ENCODE measurements around the gene CLGN.
A peak's percentile ranks its signal among the peaks of the same experiment; 100 is the strongest.
"Not testable (repeated sequence)": the region's sequence is repeated elsewhere in the genome, so short reads cannot be mapped to it uniquely, and the experiment has no call there.

The CLGN gene

GRCh38 chr4:140427106-140427918, at the start of gene CLGN:
CLGN (minus strand) TSS chr4:140427648; CDS start chr4:140413078, 14,570 bp downstream.
- DNase-seq (ENCODE audit: extremely low read depth in 1 of 2, low read depth in 1 of 2), result peak; percentile 26 to 38

- no peak for DNase-seq (ENCODE audit: extremely low read depth in 1 of 2, low read depth in 1 of 2)
Observed at GRCh38 chr4:140472156-140472555, 44.7 kb upstream of the CLGN start.

GRCh38 chr4:140469791-140470733, 42.6 kb upstream of the CLGN start:
- DNase-seq (ENCODE audit: extremely low read depth in 1 of 2, low read depth in 1 of 2), result no peak

- no peak for DNase-seq (ENCODE audit: extremely low read depth in 1 of 2, low read depth in 1 of 2)
Observed at GRCh38 chr4:140466146-140466545, 38.7 kb upstream of the CLGN start.

GRCh38 chr4:140463614-140464013, 36.2 kb upstream of the CLGN start:
- no peak for DNase-seq (ENCODE audit: extremely low read depth in 1 of 2, low read depth in 1 of 2)

GRCh38 chr4:140463182-140463581, 35.7 kb upstream of the CLGN start:
- DNase-seq (ENCODE audit: extremely low read depth in 1 of 2, low read depth in 1 of 2), result no peak

- no peak for DNase-seq (ENCODE audit: extremely low read depth in 1 of 2, low read depth in 1 of 2)
Observed at GRCh38 chr4:140450352-140450751, 22.9 kb upstream of the CLGN start.

- DNase-seq (ENCODE audit: extremely low read depth in 1 of 2, low read depth in 1 of 2), result no peak
Observed at GRCh38 chr4:140448830-140449229, 21.4 kb upstream of the CLGN start.

GRCh38 chr4:140448162-140448561, 20.7 kb upstream of the CLGN start:
- DNase-seq (ENCODE audit: extremely low read depth in 1 of 2, low read depth in 1 of 2), result no peak

- DNase-seq (ENCODE audit: extremely low read depth in 1 of 2, low read depth in 1 of 2), result not testable (repeated sequence)
Observed at GRCh38 chr4:140444347-140444746, 16.9 kb upstream of the CLGN start.

- no peak for DNase-seq (ENCODE audit: extremely low read depth in 1 of 2, low read depth in 1 of 2)
Observed at GRCh38 chr4:140439644-140440142, 12.2 kb upstream of the CLGN start.

GRCh38 chr4:140427919-140428471, 547 bp upstream of the CLGN start:
- no peak for DNase-seq (ENCODE audit: extremely low read depth in 1 of 2, low read depth in 1 of 2)

- DNase-seq (ENCODE audit: extremely low read depth in 1 of 2, low read depth in 1 of 2), result no peak
Observed at GRCh38 chr4:140426610-140427105, 790 bp downstream of the CLGN start.

- no peak for DNase-seq (ENCODE audit: extremely low read depth in 1 of 2, low read depth in 1 of 2)
Observed at GRCh38 chr4:140423106-140423505, 4.3 kb downstream of the CLGN start.

- DNase-seq (ENCODE audit: extremely low read depth in 1 of 2, low read depth in 1 of 2), result not testable (repeated sequence)
Observed at GRCh38 chr4:140413130-140413969, 14.1 kb downstream of the CLGN start.

GRCh38 chr4:140408974-140409373, 18.5 kb downstream of the CLGN start:
- DNase-seq (ENCODE audit: extremely low read depth in 1 of 2, low read depth in 1 of 2), result no peak

- no peak for DNase-seq (ENCODE audit: extremely low read depth in 1 of 2, low read depth in 1 of 2)
Observed at GRCh38 chr4:140406292-140406691, 21.2 kb downstream of the CLGN start.

GRCh38 chr4:140400111-140400510, 27.3 kb downstream of the CLGN start:
- no peak for DNase-seq (ENCODE audit: extremely low read depth in 1 of 2, low read depth in 1 of 2)

GRCh38 chr4:140395668-140396067, 31.8 kb downstream of the CLGN start:
- no peak for DNase-seq (ENCODE audit: extremely low read depth in 1 of 2, low read depth in 1 of 2)

GRCh38 chr4:140388015-140388414, 39.4 kb downstream of the CLGN start:
- DNase-seq (ENCODE audit: extremely low read depth in 1 of 2, low read depth in 1 of 2), result no peak

All from stimulated activated CD8-positive, alpha-beta memory T cell treated with anti-CD3 and anti-CD28 coated beads, Interleukin-7, amount 100 ng/mL, for 48 hours (primary cell).